Measurements from ENCODE around the gene VWA7. TPM values are rescaled to one million over a fixed set of nuclear protein-coding genes. Genes with fewer than 3 reads are reported as not detected.
A peak's percentile ranks its signal among the peaks of the same experiment; 100 is the strongest.

Gene VWA7
- total and polyA plus RNA-seq, 2 donors from 2014 or later = 10.2 to 32.5 TPM

DNA sequence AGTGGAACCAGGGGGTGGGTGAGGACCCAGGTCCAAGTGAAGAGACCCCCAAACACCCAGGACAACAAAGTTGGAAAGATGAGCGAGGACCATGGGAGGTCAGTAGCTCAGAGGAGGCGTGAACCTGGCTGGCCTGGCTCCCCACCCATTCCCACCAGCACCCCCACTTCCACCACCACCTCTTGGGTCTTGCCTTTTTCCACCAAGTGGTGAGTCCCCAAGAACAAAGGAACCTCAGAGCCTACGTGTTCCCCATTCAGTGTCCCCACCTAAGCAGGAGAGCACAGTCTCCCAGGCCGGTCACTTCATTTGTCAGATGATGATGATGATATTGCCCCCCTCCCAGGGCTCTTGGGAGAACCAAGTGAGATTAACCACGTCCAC is 531 bp upstream of the VWA7 start:
- H3K9ac ChIP-seq (ENCODE audit: low read length in 3 of 3) = peak overlapping the region in 1 of 3 donors; percentile 48
- H3K9me3 ChIP-seq (ENCODE audit: control insufficient read depth in 2 of 3, insufficient read depth in 1 of 3, low read length in 3 of 3) = no peaks in the 10 kb centered on the region
- peaks cover 0 to 9% (median 8%) of the 10 kb centered on the region in 3 donors for H3K36me3 ChIP-seq (ENCODE audit: control insufficient read depth in 2 of 3, insufficient read depth in 3 of 3, low read length in 3 of 3)
- intact Hi-C loops (cut with DNase I) = no loop called here
- no peak for FAIRE-seq
- TF ChIP-seq, protein P1, sequence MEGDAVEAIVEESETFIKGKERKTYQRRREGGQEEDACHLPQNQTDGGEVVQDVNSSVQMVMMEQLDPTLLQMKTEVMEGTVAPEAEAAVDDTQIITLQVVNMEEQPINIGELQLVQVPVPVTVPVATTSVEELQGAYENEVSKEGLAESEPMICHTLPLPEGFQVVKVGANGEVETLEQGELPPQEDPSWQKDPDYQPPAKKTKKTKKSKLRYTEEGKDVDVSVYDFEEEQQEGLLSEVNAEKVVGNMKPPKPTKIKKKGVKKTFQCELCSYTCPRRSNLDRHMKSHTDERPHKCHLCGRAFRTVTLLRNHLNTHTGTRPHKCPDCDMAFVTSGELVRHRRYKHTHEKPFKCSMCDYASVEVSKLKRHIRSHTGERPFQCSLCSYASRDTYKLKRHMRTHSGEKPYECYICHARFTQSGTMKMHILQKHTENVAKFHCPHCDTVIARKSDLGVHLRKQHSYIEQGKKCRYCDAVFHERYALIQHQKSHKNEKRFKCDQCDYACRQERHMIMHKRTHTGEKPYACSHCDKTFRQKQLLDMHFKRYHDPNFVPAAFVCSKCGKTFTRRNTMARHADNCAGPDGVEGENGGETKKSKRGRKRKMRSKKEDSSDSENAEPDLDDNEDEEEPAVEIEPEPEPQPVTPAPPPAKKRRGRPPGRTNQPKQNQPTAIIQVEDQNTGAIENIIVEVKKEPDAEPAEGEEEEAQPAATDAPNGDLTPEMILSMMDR (IDR thresholded peaks at IDR 0.05; ENCODE audit: borderline replicate concordance, extremely low read depth, insufficient read depth) = no peak
- peak overlapping the region; percentile 77 to 92 for H3K27ac ChIP-seq (ENCODE audit: low read depth in 2 of 2, low read length in 2 of 2)
- peaks cover 0 to 19% (median 0%) of the 10 kb centered on the region in 3 donors for H3K4me1 ChIP-seq (ENCODE audit: control insufficient read depth in 2 of 3, insufficient read depth in 2 of 3, low read depth in 1 of 3, low read length in 3 of 3)
- H3K4me3 ChIP-seq (ENCODE audit: low read length in 3 of 3) = peak overlapping the region in 1 of 3 donors; percentile 6
- no peaks in the 10 kb centered on the region for H3K27me3 ChIP-seq (ENCODE audit: control insufficient read depth, insufficient read depth, low read length)
- no peak for DNase-seq

DNA sequence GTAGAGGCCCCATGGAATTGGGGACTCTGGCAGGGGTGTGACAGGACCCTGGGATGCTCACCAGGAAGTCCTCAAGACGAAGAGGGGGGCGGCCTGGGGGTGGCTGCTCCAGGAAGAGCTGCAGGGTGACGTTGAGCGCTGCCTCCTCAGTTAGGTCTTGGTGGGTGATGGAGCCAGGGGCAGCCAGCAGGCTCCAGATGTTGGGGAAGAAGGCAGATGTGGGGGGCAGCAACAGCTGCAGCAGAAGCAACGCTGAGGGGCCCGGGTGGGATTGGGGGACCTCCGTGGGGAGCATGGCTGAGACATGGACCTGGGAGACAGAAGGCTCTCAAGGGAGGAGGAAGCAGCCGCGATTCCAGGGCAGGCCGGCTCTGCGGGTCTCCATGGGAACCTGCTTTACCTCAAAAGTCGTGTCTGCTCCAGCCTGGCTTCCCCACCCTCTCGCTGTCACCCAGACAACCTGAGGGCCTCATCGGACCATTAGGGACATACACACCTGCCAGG is 591 bp downstream of the VWA7 start:
- H3K4me3 ChIP-seq (ENCODE audit: low read length in 3 of 3) = peak overlapping the region in 1 of 3 donors; percentile 31
- FAIRE-seq = no peak

DNA sequence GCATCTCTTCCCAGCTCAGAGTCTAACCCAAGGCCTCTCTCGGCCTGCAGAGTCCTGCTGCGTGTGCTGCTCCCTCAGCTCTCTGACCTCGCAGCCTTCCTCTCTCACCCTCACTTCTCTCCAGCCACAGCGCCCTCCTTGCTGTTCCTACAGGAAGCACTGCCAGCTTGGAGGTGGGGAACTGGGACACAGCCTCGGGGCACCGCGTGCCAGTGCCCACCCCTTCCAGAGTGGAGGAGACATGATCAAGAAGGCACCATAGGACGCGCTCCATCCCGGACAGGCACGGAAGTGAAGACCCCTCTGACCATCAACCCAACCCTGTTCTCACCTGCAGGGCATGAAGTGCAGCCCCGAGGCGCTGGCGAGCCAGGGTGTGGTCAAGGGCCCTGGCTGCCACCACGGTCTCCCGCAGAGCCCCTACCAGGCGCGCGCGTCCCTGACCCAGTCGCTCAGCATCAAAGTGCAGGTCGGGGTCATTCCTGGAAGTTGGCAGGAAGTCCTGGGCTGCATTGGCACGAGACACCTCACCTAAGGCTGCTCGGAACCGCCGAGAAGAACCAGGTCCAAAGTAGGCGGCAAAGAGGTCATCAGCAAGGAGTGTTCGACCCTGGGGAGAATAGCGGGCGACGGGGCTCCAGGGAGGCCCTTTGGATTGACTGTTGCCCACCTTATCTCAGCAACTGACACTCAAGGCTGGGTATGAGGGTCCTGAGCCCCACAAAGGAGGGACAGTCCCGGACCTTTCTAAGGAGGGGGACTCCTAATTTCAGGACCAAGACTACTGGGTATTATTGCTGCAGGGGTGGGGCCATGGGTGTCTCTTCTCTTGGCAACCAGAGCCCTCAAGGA is 1.3 kb downstream of the VWA7 start:
- FAIRE-seq = no peak
- Histone ChIP-seq H3K27me3 (ENCODE audit: control insufficient read depth, insufficient read depth, low read length) (no peaks in the 10 kb centered on the region), H3K4me3 (ENCODE audit: low read length in 3 of 3) (peak overlapping the region in 1 of 3 donors; percentile 31), H3K4me1 (ENCODE audit: control insufficient read depth in 2 of 3, insufficient read depth in 2 of 3, low read depth in 1 of 3, low read length in 3 of 3) (peaks cover 0 to 19% (median 0%) of the 10 kb centered on the region in 3 donors), H3K27ac (ENCODE audit: low read depth in 2 of 2, low read length in 2 of 2) (peak overlapping the region; percentile 77 to 92), H3K36me3 (ENCODE audit: control insufficient read depth in 2 of 3, insufficient read depth in 3 of 3, low read length in 3 of 3) (peaks cover 0 to 7% (median 0%) of the 10 kb centered on the region in 3 donors), H3K9me3 (ENCODE audit: control insufficient read depth in 2 of 3, insufficient read depth in 1 of 3, low read length in 3 of 3) (no peaks in the 10 kb centered on the region), H3K9ac (ENCODE audit: low read length in 3 of 3) (peak overlapping the region in 1 of 3 donors; percentile 19)
- TF ChIP-seq, protein P1 (IDR thresholded peaks at IDR 0.05; ENCODE audit: borderline replicate concordance, extremely low read depth, insufficient read depth) = no peak
- intact Hi-C loops (cut with DNase I) = no loop called here
- DNase-seq = no peak

More for the DNA sequence above, 591 bp downstream of the VWA7 start:
- peak in 1 of 5 donors; percentile 87 for DNase-seq
- intact Hi-C loops (cut with DNase I) = no loop called here
- no peaks in the 10 kb centered on the region for H3K9me3 ChIP-seq (ENCODE audit: control insufficient read depth in 2 of 3, insufficient read depth in 1 of 3, low read length in 3 of 3)
- TF ChIP-seq, protein P1 (IDR thresholded peaks at IDR 0.05; ENCODE audit: borderline replicate concordance, extremely low read depth, insufficient read depth) = no peak
- H3K27ac ChIP-seq (ENCODE audit: low read depth in 2 of 2, low read length in 2 of 2) = peak overlapping the region; percentile 77 to 92
- no peaks in the 10 kb centered on the region for H3K27me3 ChIP-seq (ENCODE audit: control insufficient read depth, insufficient read depth, low read length)
- H3K36me3 ChIP-seq (ENCODE audit: control insufficient read depth in 2 of 3, insufficient read depth in 3 of 3, low read length in 3 of 3) = peaks cover 0 to 7% (median 0%) of the 10 kb centered on the region in 3 donors
- peaks cover 0 to 19% (median 0%) of the 10 kb centered on the region in 3 donors for H3K4me1 ChIP-seq (ENCODE audit: control insufficient read depth in 2 of 3, insufficient read depth in 2 of 3, low read depth in 1 of 3, low read length in 3 of 3)
- peak overlapping the region in 1 of 3 donors; percentile 48 for H3K9ac ChIP-seq (ENCODE audit: low read length in 3 of 3)
